ENCODE results near the gene TCF12.

Gene TCF12

GRCh38 chr15:56918046-56918938 lies at the start of gene TCF12:
TCF12 (plus strand) TSS chr15:56918644; CDS start chr15:56919914, 1,270 bp downstream.
- ATAC-seq (peak; percentile 90), DNase-seq (peak; percentile 92)
- Mint-ChIP-seq H3K27me3 (no peaks in the 10 kb centered on the region), H3K27ac (peak within 1 kb of the TSS; percentile 64), H3K4me1 (peaks cover 41% of the 10 kb centered on the region), H3K36me3 (ENCODE audit: low read depth) (peaks cover 23% of the 10 kb centered on the region), H3K4me3 (peak within 1 kb of the TSS; percentile 93), H3K9me3 (peaks cover 4% of the 10 kb centered on the region)

DNA sequence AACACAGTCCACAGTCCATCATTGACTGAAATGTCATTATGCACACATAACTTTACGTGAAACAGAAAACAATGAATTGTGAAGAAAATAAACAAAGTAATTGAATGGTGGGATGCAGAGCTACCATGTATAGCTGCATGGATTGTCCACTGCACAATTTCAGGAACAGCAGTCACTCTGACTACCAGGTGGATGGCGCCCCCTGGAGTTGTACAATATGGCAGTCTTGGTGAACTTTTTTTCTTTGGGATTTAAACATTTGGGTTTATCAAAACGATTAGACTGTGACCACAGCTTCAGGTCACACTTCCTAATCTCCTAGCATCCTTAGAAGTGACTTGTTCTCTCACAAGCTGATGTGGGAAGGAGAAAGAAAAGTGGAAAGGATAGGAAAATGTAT lies 48.9 kb upstream of the TCF12 start:
- no peaks in the 10 kb centered on the region for H3K9me3 Mint-ChIP-seq
- no peaks in the 10 kb centered on the region for H3K27me3 Mint-ChIP-seq
- H3K4me1 Mint-ChIP-seq: no peaks in the 10 kb centered on the region
- H3K36me3 Mint-ChIP-seq (ENCODE audit: low read depth): no peaks in the 10 kb centered on the region
- peak; percentile 51 for DNase-seq
- no peak overlapping the region for H3K27ac Mint-ChIP-seq
- H3K4me3 Mint-ChIP-seq: no peak overlapping the region
- ATAC-seq: no peak

DNA sequence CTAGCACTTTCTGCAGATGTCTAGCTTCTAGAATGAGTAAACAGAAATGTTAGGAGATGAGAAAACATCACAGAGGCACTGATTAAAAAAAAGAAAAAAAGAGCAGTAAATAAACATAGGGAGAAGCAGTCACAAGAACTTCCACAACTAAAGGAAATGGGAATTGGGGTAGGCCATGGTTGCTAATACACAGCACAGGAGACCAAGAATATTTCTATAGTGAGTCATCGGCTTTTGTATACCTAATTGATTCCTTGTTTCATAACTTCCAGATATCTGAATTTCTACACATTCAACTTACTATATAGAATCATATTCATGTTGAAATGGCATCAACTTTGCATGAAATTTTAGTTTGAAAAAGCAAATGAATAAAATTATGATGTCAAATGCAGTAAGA lies 47.3 kb upstream of the TCF12 start:
- Mint-ChIP-seq H3K27me3 (no peaks in the 10 kb centered on the region), H3K9me3 (no peaks in the 10 kb centered on the region), H3K36me3 (ENCODE audit: low read depth) (no peaks in the 10 kb centered on the region), H3K4me3 (no peak overlapping the region), H3K27ac (no peak overlapping the region), H3K4me1 (no peaks in the 10 kb centered on the region)
- ATAC-seq (no peak), DNase-seq (no peak)

GRCh38 chr15:56871867-56872266 lies 46.6 kb upstream of the TCF12 start:
- no peak for DNase-seq
- no peak overlapping the region for H3K27ac Mint-ChIP-seq

GRCh38 chr15:56877255-56877970 lies 41.0 kb upstream of the TCF12 start:
- ATAC-seq: no peak
- Mint-ChIP-seq H3K27ac (no peak overlapping the region), H3K4me3 (no peak overlapping the region), H3K9me3 (no peaks in the 10 kb centered on the region), H3K36me3 (ENCODE audit: low read depth) (no peaks in the 10 kb centered on the region), H3K4me1 (peaks cover 3% of the 10 kb centered on the region), H3K27me3 (no peaks in the 10 kb centered on the region)
- no peak for DNase-seq

More at GRCh38 chr15:56871867-56872266, 46.6 kb upstream of the TCF12 start:
- Mint-ChIP-seq H3K36me3 (ENCODE audit: low read depth) (no peaks in the 10 kb centered on the region), H3K4me3 (no peak overlapping the region), H3K9me3 (no peaks in the 10 kb centered on the region), H3K27me3 (no peaks in the 10 kb centered on the region), H3K4me1 (no peaks in the 10 kb centered on the region)
- ATAC-seq: no peak

- no peak for DNase-seq
- no peaks in the 10 kb centered on the region for H3K36me3 Mint-ChIP-seq (ENCODE audit: low read depth)
- no peak overlapping the region for H3K27ac Mint-ChIP-seq
- H3K27me3 Mint-ChIP-seq: no peaks in the 10 kb centered on the region
- H3K4me3 Mint-ChIP-seq: no peak overlapping the region
- no peak for ATAC-seq
- H3K4me1 Mint-ChIP-seq: peaks cover 3% of the 10 kb centered on the region
- H3K9me3 Mint-ChIP-seq: no peaks in the 10 kb centered on the region
These were observed 38.9 kb upstream of the TCF12 start for GRCh38 chr15:56879502-56879901.

GRCh38 chr15:56883088-56883487 lies 35.4 kb upstream of the TCF12 start:
- Mint-ChIP-seq H3K9me3 (no peaks in the 10 kb centered on the region), H3K4me1 (peaks cover 15% of the 10 kb centered on the region), H3K4me3 (no peak overlapping the region), H3K27ac (no peak overlapping the region), H3K27me3 (no peaks in the 10 kb centered on the region), H3K36me3 (ENCODE audit: low read depth) (no peaks in the 10 kb centered on the region)
- DNase-seq (no peak), ATAC-seq (no peak)

DNA sequence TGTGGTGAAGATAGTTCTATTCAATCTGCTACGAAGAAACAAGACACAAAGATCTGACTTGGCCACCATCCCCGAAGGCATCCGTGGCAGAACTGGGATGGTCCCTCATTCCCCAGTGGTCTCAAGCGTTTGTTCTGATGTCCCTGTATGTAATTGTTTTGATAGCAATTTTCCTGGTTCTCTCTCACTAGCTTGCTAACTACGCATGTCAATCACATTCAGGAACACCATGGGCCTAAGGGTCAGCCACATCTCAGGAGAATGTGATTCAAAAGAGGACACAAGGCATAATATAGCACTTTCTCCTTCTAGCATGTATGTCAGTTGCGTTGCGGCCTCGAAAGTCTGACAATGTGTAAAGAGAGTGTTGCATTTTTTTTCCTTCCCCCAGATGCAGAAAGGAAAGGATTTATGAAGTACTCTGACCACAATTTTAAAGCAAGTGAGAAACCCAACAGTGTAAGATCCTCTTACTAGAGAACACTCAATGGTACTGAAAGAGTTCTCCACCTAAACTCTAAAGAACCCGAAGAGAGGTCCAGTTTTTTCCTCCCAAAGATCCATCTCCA lies 32.0 kb upstream of the TCF12 start:
- H3K27me3 Mint-ChIP-seq: no peaks in the 10 kb centered on the region
- H3K4me3 Mint-ChIP-seq: peak overlapping the region; percentile 81
- DNase-seq (no peak), ATAC-seq (no peak)
- no peaks in the 10 kb centered on the region for H3K9me3 Mint-ChIP-seq
- H3K4me1 Mint-ChIP-seq: peaks cover 27% of the 10 kb centered on the region
- H3K27ac Mint-ChIP-seq: peak overlapping the region; percentile 72
- no peaks in the 10 kb centered on the region for H3K36me3 Mint-ChIP-seq (ENCODE audit: low read depth)

- peak overlapping the region; percentile 72 for H3K27ac Mint-ChIP-seq
- no peaks in the 10 kb centered on the region for H3K9me3 Mint-ChIP-seq
- DNase-seq: peak; percentile 85
- peaks cover 27% of the 10 kb centered on the region for H3K4me1 Mint-ChIP-seq
- H3K27me3 Mint-ChIP-seq: no peaks in the 10 kb centered on the region
- H3K4me3 Mint-ChIP-seq: peak overlapping the region; percentile 81
- ATAC-seq: peak; percentile 92
- no peaks in the 10 kb centered on the region for H3K36me3 Mint-ChIP-seq (ENCODE audit: low read depth)
These were observed 31.3 kb upstream of the TCF12 start for GRCh38 chr15:56886932-56887781.

- H3K36me3 Mint-ChIP-seq (ENCODE audit: low read depth): no peaks in the 10 kb centered on the region
- H3K27ac Mint-ChIP-seq: peak overlapping the region; percentile 53
- H3K4me3 Mint-ChIP-seq: peak overlapping the region; percentile 81
- DNase-seq (no peak), ATAC-seq (no peak)
- peaks cover 27% of the 10 kb centered on the region for H3K4me1 Mint-ChIP-seq
- H3K27me3 Mint-ChIP-seq: no peaks in the 10 kb centered on the region
- no peaks in the 10 kb centered on the region for H3K9me3 Mint-ChIP-seq
These were observed 30.5 kb upstream of the TCF12 start for GRCh38 chr15:56887782-56888438.

DNA sequence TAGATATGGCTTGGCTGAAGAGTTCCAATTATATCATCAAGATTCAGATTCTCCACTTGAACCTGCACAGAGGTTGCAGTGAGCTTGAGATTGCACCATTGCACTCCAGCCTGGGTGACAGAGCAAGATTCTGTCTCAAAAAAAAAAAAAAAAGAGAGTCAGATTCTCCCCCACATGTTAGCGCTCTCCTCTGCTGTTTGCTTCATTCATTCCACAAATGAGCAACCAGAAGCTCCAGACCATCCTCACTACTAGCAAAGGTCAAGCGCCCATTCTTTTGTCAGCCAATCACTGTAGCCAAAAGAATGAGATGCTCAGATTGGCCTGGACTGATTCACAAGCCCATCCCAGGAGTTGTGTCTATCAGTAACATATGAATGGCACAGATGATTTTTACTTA lies 28.4 kb upstream of the TCF12 start:
- no peak for ATAC-seq
- H3K27me3 Mint-ChIP-seq: no peaks in the 10 kb centered on the region
- no peaks in the 10 kb centered on the region for H3K36me3 Mint-ChIP-seq (ENCODE audit: low read depth)
- H3K4me3 Mint-ChIP-seq: no peak overlapping the region
- no peak overlapping the region for H3K27ac Mint-ChIP-seq
- DNase-seq: no peak
- peaks cover 27% of the 10 kb centered on the region for H3K4me1 Mint-ChIP-seq
- H3K9me3 Mint-ChIP-seq: no peaks in the 10 kb centered on the region

GRCh38 chr15:56891852-56892440 lies 26.5 kb upstream of the TCF12 start:
- Mint-ChIP-seq H3K27me3 (no peaks in the 10 kb centered on the region), H3K4me3 (no peak overlapping the region), H3K36me3 (ENCODE audit: low read depth) (no peaks in the 10 kb centered on the region), H3K9me3 (peaks cover under 1% of the 10 kb centered on the region), H3K27ac (no peak overlapping the region), H3K4me1 (peaks cover 18% of the 10 kb centered on the region)
- DNase-seq (no peak), ATAC-seq (no peak)

DNA sequence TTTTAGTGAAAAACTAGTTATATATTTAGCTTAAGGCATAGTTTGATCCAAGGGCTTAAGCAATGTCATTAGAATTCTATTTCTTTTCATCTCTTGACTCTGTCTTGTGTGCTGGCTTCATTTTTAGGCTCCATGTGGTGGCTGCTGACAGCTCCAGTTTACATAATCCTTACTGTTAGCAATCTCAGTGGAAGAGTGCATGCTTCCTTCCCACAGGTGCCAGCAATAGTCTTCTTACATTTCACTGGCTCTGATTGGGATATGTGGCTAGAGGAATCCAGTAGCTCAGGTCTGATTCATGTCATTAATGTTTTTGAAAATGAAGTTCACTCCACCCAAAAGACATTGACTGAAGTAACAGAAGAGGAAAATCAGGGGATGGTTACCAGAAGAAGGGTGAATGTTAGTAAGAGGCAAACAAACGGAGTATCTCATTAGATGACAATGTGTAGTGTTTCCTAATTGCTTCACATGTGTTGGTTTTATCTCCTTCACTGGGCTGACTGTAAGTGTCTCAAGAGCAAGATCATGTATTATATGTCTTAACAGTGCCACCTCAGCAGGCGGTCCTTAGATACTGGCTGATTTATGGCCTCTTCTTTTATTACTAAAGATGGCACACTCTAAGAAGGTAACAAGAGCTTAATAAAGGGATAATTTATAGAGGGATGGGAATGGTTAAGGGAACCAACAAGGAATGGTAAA lies 25.6 kb upstream of the TCF12 start:
- ATAC-seq (no peak), DNase-seq (no peak)
- Mint-ChIP-seq H3K9me3 (peaks cover 4% of the 10 kb centered on the region), H3K27ac (no peak overlapping the region), H3K27me3 (no peaks in the 10 kb centered on the region), H3K36me3 (ENCODE audit: low read depth) (no peaks in the 10 kb centered on the region), H3K4me1 (peaks cover 15% of the 10 kb centered on the region), H3K4me3 (no peak overlapping the region)

All from activated naive CD8-positive, alpha-beta T cell treated with anti-CD3 and anti-CD28 coated beads, Interleukin-2, amount 50 U/mL, for 24 hours (primary cell).